Adrenal gland (tissue), 12 donors: Measurements from ENCODE around the gene SSU72. TPM values are rescaled to one million over a fixed set of nuclear protein-coding genes. Genes with fewer than 3 reads are reported as not detected.
"Not testable (repeated sequence)": the region's sequence is repeated elsewhere in the genome, so short reads cannot be mapped to it uniquely, and the experiment has no call there.

Source experiments
- DNase-seq, 7 donors: peaks; one replicate each; pipeline ENCODE4 v3.0.0-alpha.2; 2019 to 2020
- H3K27ac ChIP-seq, 5 donors: fragments of 200-600 bp; sonication (generic) in 4 of 5; 1 replicate in 3 of 5; 2 replicates in 2 of 5; pipeline versions ENCODE4 v1.5.1 to v1.8.0; 2016 to 2020; ENCODE audit warnings: mild to moderate bottlenecking in 1 of 5
- H3K27me3 ChIP-seq: fragments of 200-600 bp; 2 replicates; pipeline ENCODE4 v1.8.0; 2021
- H3K36me3 ChIP-seq, 2 donors: fragments of 200-600 bp; replicated peaks in 1 of 2; 1 replicate in 1 of 2; 2 replicates in 1 of 2; pipeline versions ENCODE4 v1.5.1 to v1.8.0; 2018 to 2022
- H3K4me1 ChIP-seq, 2 donors: fragments of 200-600 bp; replicated peaks in 1 of 2; 1 replicate in 1 of 2; 2 replicates in 1 of 2; pipeline versions ENCODE4 v1.5.1 to v1.8.0; 2018 to 2021
- H3K4me3 ChIP-seq, 4 donors: fragments of 200-600 bp; sonication (generic) in 3 of 4; one replicate each; pipeline ENCODE4 v1.5.1; 2016 to 2018
- H3K9me3 ChIP-seq, 3 donors: fragments of 200-600 bp; sonication (generic) in 1 of 3; replicated peaks in 1 of 3; 1 replicate in 2 of 3; 2 replicates in 1 of 3; pipeline versions ENCODE4 v1.5.1 to v1.8.0; 2016 to 2021
- CTCF ChIP-seq, 6 experiments: fragments of 450-650 bp in 4 of 6; fragments of 200-600 bp in 2 of 6; sonication (generic) in 1 of 6; IDR thresholded peaks; 1 replicate in 5 of 6; 2 replicates in 1 of 6; pipeline versions ENCODE4 v1.5.1 to v1.8.0; 2016 to 2021; ENCODE audit warnings: antibody characterized with exemption in 6 of 6, mild to moderate bottlenecking in 2 of 6, moderate library complexity in 1 of 6
- POLR2A ChIP-seq, 2 donors: fragments of 450-650 bp; IDR thresholded peaks; one replicate each; pipeline ENCODE4 v1.6.1; 2017; ENCODE audit warnings: antibody characterized with exemption in 2 of 2, mild to moderate bottlenecking in 2 of 2, moderate library complexity in 1 of 2
- WGBS, 4 donors: extraction: QIAGEN DNeasy Blood & Tissue Kit in 2 of 4; methylation state at CpG; one replicate each; pipeline versions ENCODE4 v1.1.5 to v1.1.7; 2013 to 2017; 5-methylcytosine and 5-hydroxymethylcytosine counted together
- intact Hi-C, 2 donors: fragments of 100-400 bp; cut with DNase I; formaldehyde crosslinking; loops; one replicate each; pipeline versions ENCODE4 v1.14.1 to v1.15.0; 2022 to 2023
- polyA plus RNA-seq, 3 donors: library from polyadenylated mRNA; stranded (reverse); fragments of 200-250 nt in 2 of 3; fragments of 350-450 nt in 1 of 3; fragmentation: Illumina TruSeq in 1 of 3; extraction: RNeasy Lipid Tissue Mini Kit (QIAGEN cat#74804) in 1 of 3; gene quantifications; one replicate each; pipeline ENCODE4 v1.2.3, GENCODE V29; 2013 to 2014
- total RNA-seq, 9 donors: library from RNA; depleted of rRNA in 4 of 9; stranded (reverse); fragments of >200 nt in 4 of 9; fragments of 120-200 nt in 1 of 9; fragmentation: NEBNext Ultra II Directional in 1 of 9; extraction: Animal tissue kit (Norgen Biotek cat#: 25700) in 1 of 9; gene quantifications; one replicate each; pipeline versions ENCODE4 v1.1.0 to v1.2.4, GENCODE V29; 2013 to 2023
- donor health status: healthy with polysubstance abuse.
- donor health status: Bipolar disorder and iron deficiency.
- donor health status: DM: yes; HTN: yes; CAD: no.
- donor health status: DM: no; HTN: no; CAD: no.
- donor health status: DM: no; HTN: no; CAD: no.
- donor health status: DM: yes; HTN: yes; CAD: no.

Gene SSU72
- total and polyA plus RNA-seq, 12 donors: 50.1 to 219 (median 108) TPM

DNA sequence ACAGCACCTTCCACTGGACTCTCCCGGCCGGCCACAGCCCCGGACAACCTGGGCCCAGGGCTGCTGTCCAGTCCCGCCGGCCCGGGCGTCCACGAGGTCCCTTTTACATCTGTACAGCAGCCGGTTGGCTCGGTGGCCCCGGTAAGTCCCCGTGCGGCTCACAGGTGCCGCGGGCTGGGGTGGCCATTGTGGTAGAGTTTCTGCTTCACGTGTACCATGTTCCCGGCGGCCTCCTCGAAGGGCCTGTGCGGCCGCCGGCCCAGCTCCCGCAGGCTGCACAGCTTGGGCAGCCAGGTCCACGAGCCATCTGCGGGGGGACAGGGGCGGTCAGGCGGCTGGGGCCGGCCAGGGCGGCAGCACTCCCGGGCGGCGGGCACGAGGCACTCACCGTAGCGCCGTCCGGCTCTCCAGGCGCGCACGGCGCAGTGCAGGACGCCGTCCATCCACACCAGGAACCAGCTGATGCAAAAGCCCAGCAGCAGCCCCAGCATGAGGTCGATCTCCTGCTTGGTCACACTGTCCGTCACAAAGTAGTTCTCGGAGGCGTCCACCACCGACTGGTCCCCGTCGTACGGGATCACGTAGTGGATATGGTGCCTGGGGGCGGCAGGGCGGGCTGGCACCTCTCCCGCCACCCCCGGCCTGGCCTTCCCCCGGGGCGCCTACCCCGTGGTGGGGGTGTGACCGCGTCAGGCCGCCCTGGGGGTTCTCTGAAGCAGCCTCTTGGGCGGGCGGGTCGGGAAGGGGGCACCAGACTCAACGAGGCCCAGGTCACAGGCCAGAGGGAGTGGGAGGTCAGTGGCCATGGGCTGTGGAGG, 39.3 kb downstream of the SSU72 start:
- Histone ChIP-seq H3K27me3 (no peaks in the 10 kb centered on the region), H3K4me3 (no peak overlapping the region), H3K27ac (no peak overlapping the region), H3K9me3 (no peaks in the 10 kb centered on the region), H3K36me3 (no peaks in the 10 kb centered on the region), H3K4me1 (peaks cover 5 to 7% of the 10 kb centered on the region in 2 donors)
- TF ChIP-seq CTCF (IDR thresholded peaks at IDR 0.05) (no peak), POLR2A (IDR thresholded peaks at IDR 0.05) (no peak)
- WGBS, 4 donors: 92 to 98% (median 94%) methylated on average over 8 to 66 of the region's 66 CpGs
- intact Hi-C loops: no loop called here
- DNase-seq: no peak

DNA sequence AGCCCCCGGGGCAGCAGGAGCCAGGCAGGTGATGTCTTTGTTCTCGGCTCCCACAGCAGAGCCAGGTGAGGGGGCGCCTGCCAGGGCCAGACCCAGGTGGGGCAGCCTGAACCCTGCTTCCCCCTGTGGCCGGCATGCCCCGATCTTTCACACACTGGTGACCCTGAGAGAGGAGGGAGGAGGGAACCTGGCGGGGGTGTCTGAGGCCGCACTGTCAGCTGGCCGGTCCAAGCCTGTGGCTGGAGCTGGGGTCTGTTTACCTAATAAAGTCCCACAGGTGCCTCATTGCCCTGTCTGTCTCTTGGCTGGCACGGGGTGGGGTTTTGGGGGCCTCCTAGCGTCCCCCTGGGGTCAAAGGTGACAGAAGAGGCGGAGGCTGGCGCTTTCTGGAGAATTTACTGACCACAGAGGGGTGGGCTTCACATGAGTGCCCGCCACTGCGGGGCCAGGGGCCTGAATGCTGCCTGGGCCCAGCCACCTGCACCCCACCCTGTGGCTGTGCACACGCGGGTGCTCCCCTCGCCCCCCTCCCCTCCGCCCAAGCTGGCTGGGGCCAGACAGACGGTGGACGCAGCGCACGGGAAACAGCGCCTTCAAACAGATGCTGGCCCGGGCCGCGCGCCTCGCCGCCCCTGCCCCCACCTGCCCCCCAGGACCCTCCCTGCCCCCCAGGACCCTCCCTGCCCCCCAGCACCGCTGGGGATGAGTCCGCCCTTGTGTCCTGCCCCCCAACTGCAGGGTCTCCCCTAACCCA, 40.1 kb downstream of the SSU72 start:
- Histone ChIP-seq H3K36me3 (peaks cover 0 to under 1% of the 10 kb centered on the region in 2 donors), H3K4me3 (no peak overlapping the region), H3K27ac (no peak overlapping the region), H3K9me3 (no peaks in the 10 kb centered on the region), H3K4me1 (peaks cover 5 to 7% of the 10 kb centered on the region in 2 donors), H3K27me3 (no peaks in the 10 kb centered on the region)
- TF ChIP-seq POLR2A (IDR thresholded peaks at IDR 0.05) (no peak), CTCF (IDR thresholded peaks at IDR 0.05) (no peak)
- intact Hi-C loops: no loop called here
- DNase-seq: no peak
- WGBS, 4 donors: 86 to 98% (median 90%) methylated on average over 6 to 31 of the region's 31 CpGs

GRCh38 chr1:1533894-1534291, 40.8 kb downstream of the SSU72 start:
- H3K27ac ChIP-seq: peak overlapping the region in 1 of 5 donors; percentile 40
- WGBS, 4 donors: 76 to 81% (median 79%) methylated on average over 11 to 18 of the region's 18 CpGs; no CpG with 5 or more reads in 1 of the 4 donors
- H3K9me3 ChIP-seq, H3K4me3 ChIP-seq, H3K4me1 ChIP-seq, H3K27me3 ChIP-seq, intact Hi-C loops, DNase-seq, H3K36me3 ChIP-seq: not testable (repeated sequence)

DNA sequence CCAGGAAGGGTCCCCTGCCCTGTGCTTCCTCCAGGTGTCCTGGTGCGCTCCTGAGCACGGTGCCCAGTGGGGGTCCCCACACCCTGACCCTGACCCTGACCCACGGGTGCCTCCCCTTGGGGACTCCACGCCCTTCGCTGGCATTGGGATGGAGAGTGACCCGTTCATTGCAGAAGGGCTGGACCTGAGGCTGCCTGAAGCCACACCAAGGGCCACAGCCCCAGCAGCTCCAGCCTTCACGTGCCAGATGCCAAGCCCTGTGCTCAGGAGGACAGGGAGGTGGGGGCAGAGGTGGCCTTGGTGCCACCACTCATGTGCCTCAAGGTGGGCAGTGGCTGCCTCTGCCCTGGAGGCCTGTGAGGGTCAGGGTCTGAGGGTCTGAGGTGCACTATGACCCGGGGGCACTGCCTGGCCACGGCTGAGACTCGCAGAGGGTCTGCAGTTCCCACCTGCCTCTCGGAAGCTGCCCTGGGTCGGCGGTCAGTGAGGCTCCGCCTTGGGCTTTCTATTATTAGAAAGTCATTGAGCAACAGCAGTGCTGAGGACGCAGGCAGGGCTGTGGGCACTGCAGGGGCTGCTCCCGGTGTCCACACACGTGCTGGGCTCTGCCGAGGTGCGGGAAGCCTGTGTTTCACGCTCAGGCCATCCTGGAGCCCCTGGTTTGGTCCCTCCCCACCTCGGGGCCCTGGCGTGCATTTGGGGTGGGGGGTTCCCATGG, 41.3 kb downstream of the SSU72 start:
- H3K4me1 ChIP-seq, H3K9me3 ChIP-seq, H3K4me3 ChIP-seq, H3K27me3 ChIP-seq, intact Hi-C loops: not testable (repeated sequence)
- DNase-seq: peak in 1 of 7 donors; percentile 52
- Histone ChIP-seq H3K27ac (peak overlapping the region in 1 of 5 donors; percentile 66), H3K36me3 (peaks cover 0 to 10% of the 10 kb centered on the region in 2 donors)
- 48 to 66% (median 53%) methylated on average over 6 to 14 of the region's 22 CpGs; no CpG with 5 or more reads in 1 of the 4 donors for WGBS, 4 donors

- DNase-seq: no peak
- WGBS, 4 donors: 90 to 92% (median 92%) methylated on average over 4 of the region's 4 CpGs
- H3K27ac ChIP-seq: no peak overlapping the region
- no peaks in the 10 kb centered on the region for H3K4me1 ChIP-seq
- no peaks in the 10 kb centered on the region for H3K27me3 ChIP-seq
- intact Hi-C loops: no loop called here
- peaks cover 0 to 14% of the 10 kb centered on the region in 2 donors for H3K36me3 ChIP-seq
- no peak overlapping the region for H3K4me3 ChIP-seq
- H3K9me3 ChIP-seq: no peaks in the 10 kb centered on the region
- TF ChIP-seq POLR2A (IDR thresholded peaks at IDR 0.05) (no peak), CTCF (IDR thresholded peaks at IDR 0.05) (no peak)
These were observed 42.7 kb downstream of the SSU72 start for GRCh38 chr1:1531947-1532346.
